ENCODE measurements around the gene FAM162A. TPM values are rescaled to one million over a fixed set of nuclear protein-coding genes. Genes with fewer than 3 reads are reported as not detected.

FAM162A gene, protein sequence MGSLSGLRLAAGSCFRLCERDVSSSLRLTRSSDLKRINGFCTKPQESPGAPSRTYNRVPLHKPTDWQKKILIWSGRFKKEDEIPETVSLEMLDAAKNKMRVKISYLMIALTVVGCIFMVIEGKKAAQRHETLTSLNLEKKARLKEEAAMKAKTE
- total RNA-seq = 10 to 100 TPM; 37.3 to 53.4 TPM

DNA sequence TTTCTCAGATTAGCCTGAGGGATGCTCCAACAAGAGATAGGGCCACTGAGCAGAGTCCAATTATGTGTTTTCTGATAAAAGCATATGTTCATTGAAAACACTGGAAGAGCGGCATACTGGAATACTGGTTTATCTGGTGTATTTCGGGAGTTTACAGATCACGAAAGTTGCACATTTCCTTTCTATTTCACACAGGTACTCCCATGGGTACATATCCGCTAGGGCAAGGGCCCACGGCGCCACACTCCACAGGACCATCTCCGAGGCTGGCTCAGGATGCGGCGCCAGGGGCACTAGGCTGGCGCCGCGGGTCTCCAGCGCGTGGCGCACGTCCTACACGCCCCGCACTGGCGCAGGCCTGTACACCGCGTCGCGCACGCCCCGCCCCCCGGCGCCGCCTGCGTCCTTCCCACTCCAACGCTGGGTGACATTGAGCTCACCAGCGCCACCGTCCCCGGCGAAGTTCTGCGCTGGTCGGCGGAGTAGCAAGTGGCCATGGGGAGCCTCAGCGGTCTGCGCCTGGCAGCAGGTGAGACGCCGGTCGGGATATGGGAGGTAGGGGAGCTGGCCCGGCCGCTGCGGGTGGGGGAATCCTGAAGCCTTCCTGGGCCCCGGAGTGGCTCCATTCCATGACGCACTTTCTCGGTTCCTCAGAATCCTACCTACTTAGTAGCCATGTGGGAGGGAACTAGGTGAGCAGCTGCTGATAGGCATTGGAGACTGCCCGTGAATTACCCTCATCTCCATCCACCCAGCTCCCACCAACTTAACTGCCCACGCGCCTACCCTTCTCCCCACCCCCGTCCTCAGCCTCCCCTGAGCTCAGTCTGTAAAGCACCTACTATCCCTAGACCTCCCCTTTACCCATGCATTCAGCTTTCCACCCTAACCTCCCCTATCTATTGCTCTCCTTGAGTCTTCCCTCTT, at the start of gene FAM162A:
FAM162A (plus strand) TSS at position 412 of the 927 bp plus-strand sequence; CDS start at position 496, 84 bp downstream.
- Mint-ChIP-seq H3K4me3 (peak within 1 kb of the TSS; percentile 93), H3K27me3 (no peaks in the 10 kb centered on the region), H3K9me3 (no peaks in the 10 kb centered on the region), H3K27ac (peak within 1 kb of the TSS; percentile 95 to 99), H3K36me3 (no peaks in the 10 kb centered on the region), H3K4me1 (ENCODE audit: low read depth in 2 of 2) (peaks cover 33 to 35% of the 10 kb centered on the region in 2 donors)
- peak; percentile 98 to 99 for ATAC-seq
- peak; percentile 96 for DNase-seq (ENCODE audit: low spot score)

DNA sequence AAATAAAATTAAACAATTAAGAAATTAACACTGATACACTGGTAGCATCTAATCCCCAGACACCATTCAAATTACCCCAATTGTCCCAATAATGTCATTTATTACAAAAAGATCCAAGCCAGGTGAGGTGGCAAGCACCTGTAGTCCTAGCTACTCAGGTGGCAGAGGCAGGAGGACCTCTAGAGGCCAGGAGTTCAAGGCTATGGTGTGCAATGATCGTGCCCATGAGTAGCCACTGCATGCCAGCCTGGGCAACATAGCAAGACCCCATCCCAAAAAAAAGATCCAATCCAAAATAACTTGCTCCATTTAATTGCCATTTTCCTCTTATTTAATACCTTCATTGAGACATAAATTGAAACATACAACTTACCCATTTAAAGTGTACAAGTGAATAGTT, 41.2 kb upstream of the FAM162A start:
- Mint-ChIP-seq H3K27ac (no peak overlapping the region), H3K9me3 (peaks cover 6% of the 10 kb centered on the region), H3K36me3 (no peaks in the 10 kb centered on the region), H3K27me3 (peaks cover 9 to 16% of the 10 kb centered on the region in 2 donors), H3K4me3 (no peak overlapping the region), H3K4me1 (ENCODE audit: low read depth in 2 of 2) (no peaks in the 10 kb centered on the region)
- no peak for ATAC-seq
- DNase-seq (ENCODE audit: low spot score) = no peak

DNA sequence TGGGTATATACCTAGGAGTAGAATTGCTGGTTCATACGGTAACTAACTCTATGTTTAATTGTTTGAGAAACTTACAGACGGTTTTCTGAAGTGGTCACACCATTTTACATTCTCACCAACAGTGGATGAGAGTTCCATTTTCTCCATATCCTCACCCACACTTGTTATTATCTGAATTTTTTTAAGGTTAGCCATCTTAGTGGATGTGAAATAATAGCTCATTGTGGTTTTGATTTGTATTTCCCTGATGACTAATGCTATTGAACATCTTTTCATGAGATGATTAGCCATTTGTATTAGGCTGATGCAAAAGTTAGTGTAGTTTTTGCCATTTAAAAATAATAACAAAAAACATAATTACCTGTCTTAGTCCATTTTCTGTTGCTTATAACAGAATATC, 40.3 kb upstream of the FAM162A start:
- peaks cover 7 to 20% of the 10 kb centered on the region in 2 donors for H3K27me3 Mint-ChIP-seq
- no peaks in the 10 kb centered on the region for H3K4me1 Mint-ChIP-seq (ENCODE audit: low read depth in 2 of 2)
- no peak for ATAC-seq

DNA sequence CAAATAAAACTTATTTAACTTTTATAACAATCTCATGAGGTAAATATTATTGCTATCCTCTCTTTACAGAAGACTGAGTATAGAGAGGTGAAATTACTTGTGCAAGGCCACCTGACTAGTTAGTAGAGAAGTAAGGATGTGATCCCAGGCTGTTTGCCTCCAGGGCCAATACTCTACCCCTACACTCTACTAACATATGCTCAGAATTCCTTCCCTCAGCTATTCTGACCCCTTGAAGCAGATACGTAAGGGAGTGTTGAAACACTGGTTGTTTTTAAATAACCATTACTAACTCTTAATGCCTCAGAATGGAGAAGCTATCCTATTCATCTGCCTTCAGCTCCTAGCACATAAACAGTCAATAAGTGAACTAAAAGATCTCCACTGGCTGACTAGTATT, 34.8 kb upstream of the FAM162A start:
- H3K9me3 Mint-ChIP-seq = no peaks in the 10 kb centered on the region
- no peaks in the 10 kb centered on the region for H3K36me3 Mint-ChIP-seq
- H3K4me1 Mint-ChIP-seq (ENCODE audit: low read depth in 2 of 2) = no peaks in the 10 kb centered on the region
- peaks cover 0 to 7% of the 10 kb centered on the region in 2 donors for H3K27me3 Mint-ChIP-seq
- DNase-seq (ENCODE audit: low spot score) (no peak), ATAC-seq (no peak)
- H3K27ac Mint-ChIP-seq = no peak overlapping the region
- no peak overlapping the region for H3K4me3 Mint-ChIP-seq

More for the DNA sequence above, 40.3 kb upstream of the FAM162A start:
- DNase-seq (ENCODE audit: low spot score) = no peak
- Mint-ChIP-seq H3K27ac (no peak overlapping the region), H3K9me3 (peaks cover 6% of the 10 kb centered on the region), H3K4me3 (no peak overlapping the region), H3K36me3 (no peaks in the 10 kb centered on the region)

DNA sequence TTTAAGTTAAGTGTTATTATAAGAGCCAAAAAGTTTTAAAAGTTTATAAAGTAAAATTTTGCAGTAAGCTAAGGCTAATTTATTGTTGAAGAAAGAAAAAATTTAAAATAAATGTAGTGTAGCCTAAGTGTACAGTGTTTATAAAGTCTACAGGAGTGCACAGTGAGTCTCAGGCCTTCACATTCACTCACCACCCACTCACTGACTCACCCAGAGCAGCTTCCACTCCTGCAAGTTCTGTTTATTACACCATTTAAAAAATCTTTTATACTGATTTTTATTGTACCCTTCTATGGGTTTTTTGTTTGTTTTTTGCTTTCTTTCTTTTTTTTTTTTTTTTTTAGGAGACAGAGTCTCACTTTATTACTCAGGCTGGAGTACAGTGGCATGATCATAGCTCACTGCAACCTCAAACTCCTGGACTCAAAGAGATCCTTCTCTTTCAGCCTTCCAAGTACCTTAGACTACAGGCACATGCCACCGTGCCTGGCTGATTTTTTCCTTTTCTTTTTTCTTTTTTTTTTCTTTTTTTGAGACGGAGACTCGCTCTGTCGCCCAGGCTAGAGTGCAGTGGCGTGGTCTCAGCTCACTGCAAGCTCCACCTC, 33.1 kb upstream of the FAM162A start:
- no peak for ATAC-seq
- no peaks in the 10 kb centered on the region for H3K36me3 Mint-ChIP-seq

DNA sequence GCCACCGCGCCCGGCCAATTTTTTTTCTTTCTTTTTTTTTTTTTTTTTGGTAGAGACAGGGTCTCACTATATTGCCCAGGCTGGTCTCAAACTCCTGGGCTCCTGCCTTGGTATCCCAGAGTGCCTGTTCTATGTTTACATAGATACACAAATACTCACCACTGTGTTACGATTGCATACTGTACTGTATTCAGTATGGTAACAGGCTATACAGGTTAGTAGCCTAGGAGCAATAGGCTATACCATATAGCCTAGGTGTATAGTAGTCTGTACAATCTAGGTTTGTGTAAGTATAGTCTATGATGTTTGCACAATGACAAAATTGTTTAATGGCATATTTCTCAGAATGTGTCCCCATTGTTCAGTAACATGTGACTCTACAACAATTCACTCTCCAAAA, 32.4 kb upstream of the FAM162A start:
- no peaks in the 10 kb centered on the region for H3K9me3 Mint-ChIP-seq
- no peak overlapping the region for H3K4me3 Mint-ChIP-seq
- H3K27me3 Mint-ChIP-seq = peaks cover 0 to 7% of the 10 kb centered on the region in 2 donors
- no peak for DNase-seq (ENCODE audit: low spot score)
- H3K27ac Mint-ChIP-seq = no peak overlapping the region
- no peaks in the 10 kb centered on the region for H3K36me3 Mint-ChIP-seq
- no peak for ATAC-seq
- peaks cover 0 to 7% of the 10 kb centered on the region in 2 donors for H3K4me1 Mint-ChIP-seq (ENCODE audit: low read depth in 2 of 2)

More for the DNA sequence above, 33.1 kb upstream of the FAM162A start:
- H3K9me3 Mint-ChIP-seq = no peaks in the 10 kb centered on the region
- H3K4me3 Mint-ChIP-seq = no peak overlapping the region
- H3K4me1 Mint-ChIP-seq (ENCODE audit: low read depth in 2 of 2) = peaks cover 0 to 7% of the 10 kb centered on the region in 2 donors
- H3K27ac Mint-ChIP-seq = no peak overlapping the region
- peaks cover 0 to 7% of the 10 kb centered on the region in 2 donors for H3K27me3 Mint-ChIP-seq
- no peak for DNase-seq (ENCODE audit: low spot score)

DNA sequence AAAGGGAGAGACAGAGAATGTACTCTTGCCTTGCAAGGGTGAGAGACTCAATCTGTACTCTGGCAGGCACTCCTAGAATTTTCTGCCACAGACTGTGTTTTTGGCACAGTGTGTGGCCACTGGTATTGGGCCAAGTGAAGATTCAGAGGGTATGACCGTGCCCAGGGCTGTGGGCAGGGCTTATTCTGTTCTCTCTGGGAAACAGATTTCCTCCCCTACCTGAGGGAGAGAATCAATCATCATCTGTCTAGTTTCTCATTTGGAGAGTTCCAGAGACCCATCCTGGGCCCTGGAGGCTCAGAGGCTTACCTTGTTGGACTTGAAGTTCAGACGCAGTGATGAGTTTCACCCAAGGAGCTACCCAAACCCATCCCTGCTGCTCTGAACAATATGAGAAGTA, 30.8 kb upstream of the FAM162A start:
- Mint-ChIP-seq H3K36me3 (no peaks in the 10 kb centered on the region), H3K27me3 (no peaks in the 10 kb centered on the region), H3K4me3 (no peak overlapping the region), H3K27ac (no peak overlapping the region), H3K9me3 (no peaks in the 10 kb centered on the region), H3K4me1 (ENCODE audit: low read depth in 2 of 2) (peaks cover 0 to 7% of the 10 kb centered on the region in 2 donors)
- ATAC-seq (no peak), DNase-seq (ENCODE audit: low spot score) (no peak)

DNA sequence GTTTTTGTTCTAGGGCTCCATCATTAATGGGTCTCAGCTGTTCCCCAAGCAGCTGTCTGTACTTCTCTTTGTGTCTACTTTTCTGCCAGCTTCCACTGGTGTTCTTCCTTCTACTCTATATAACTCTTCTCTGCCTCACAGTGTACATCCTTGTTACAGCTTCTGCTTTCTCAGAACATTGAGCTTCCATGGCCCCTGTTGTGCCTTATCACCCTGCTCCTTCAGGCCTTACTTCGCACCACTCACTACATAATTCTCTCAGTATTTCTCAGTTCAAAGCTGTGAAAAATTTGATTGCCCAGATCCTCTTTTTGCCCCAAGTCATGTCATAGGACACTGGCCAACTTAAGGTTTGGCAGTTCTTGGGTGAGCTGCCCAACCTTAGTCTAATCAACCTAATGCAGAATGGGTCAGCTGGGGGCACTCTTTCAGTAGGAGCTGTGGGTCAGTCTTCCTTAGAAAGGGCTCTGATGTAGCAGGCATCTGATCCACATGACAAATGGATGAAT, 30.0 kb upstream of the FAM162A start:
- H3K9me3 Mint-ChIP-seq = no peaks in the 10 kb centered on the region
- no peaks in the 10 kb centered on the region for H3K36me3 Mint-ChIP-seq
- DNase-seq (ENCODE audit: low spot score) (no peak), ATAC-seq (no peak)
- no peaks in the 10 kb centered on the region for H3K27me3 Mint-ChIP-seq
- no peak overlapping the region for H3K27ac Mint-ChIP-seq
- H3K4me3 Mint-ChIP-seq = no peak overlapping the region
- peaks cover 0 to 7% of the 10 kb centered on the region in 2 donors for H3K4me1 Mint-ChIP-seq (ENCODE audit: low read depth in 2 of 2)

DNA sequence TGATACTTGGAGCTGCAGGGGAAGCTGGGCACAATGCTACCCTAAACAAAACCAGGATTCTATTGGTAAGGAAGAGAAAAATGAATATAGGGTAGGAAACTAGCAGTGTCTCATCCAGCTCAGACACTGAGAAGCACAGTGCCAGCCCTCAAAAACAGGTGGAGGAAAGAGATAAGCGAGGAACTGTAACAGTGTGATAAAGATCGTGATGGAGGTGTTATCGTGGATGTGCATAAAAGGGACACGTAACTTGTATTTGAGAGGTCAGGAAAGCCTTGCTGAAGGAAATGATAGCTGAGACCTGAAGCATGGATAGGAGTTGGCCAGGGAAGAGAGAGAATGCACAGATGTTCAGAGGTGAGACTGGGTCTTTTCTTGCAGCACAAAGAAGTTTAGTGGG, 28.4 kb upstream of the FAM162A start:
- ATAC-seq = no peak
- no peak overlapping the region for H3K27ac Mint-ChIP-seq
- H3K27me3 Mint-ChIP-seq = no peaks in the 10 kb centered on the region
- H3K9me3 Mint-ChIP-seq = no peaks in the 10 kb centered on the region
- DNase-seq (ENCODE audit: low spot score) = no peak
- H3K4me1 Mint-ChIP-seq (ENCODE audit: low read depth in 2 of 2) = peaks cover 0 to 7% of the 10 kb centered on the region in 2 donors
- no peaks in the 10 kb centered on the region for H3K36me3 Mint-ChIP-seq
- H3K4me3 Mint-ChIP-seq = no peak overlapping the region

DNA sequence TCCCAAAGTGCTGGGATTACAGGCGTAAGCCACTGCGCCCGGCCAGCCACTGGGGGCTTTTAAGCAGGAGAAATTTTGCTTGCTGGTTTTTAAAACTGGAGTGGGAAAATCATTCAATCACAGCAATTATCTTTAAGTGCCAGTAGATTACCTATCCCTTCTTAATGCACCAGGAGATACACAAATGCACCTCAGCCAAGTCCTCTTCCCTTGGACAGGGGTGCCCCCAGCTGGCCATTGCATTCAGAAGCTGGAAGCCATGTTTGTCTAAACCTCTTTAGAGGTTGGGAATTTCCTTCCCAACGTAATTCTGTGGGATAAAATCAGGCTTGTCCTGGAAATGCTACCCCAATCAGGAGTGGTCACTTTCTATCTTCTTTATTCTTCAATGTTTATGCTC, 27.6 kb upstream of the FAM162A start:
- Mint-ChIP-seq H3K4me3 (no peak overlapping the region), H3K9me3 (no peaks in the 10 kb centered on the region), H3K27me3 (no peaks in the 10 kb centered on the region), H3K4me1 (ENCODE audit: low read depth in 2 of 2) (peaks cover 0 to 7% of the 10 kb centered on the region in 2 donors), H3K36me3 (no peaks in the 10 kb centered on the region), H3K27ac (no peak overlapping the region)
- ATAC-seq (no peak), DNase-seq (ENCODE audit: low spot score) (no peak)

DNA sequence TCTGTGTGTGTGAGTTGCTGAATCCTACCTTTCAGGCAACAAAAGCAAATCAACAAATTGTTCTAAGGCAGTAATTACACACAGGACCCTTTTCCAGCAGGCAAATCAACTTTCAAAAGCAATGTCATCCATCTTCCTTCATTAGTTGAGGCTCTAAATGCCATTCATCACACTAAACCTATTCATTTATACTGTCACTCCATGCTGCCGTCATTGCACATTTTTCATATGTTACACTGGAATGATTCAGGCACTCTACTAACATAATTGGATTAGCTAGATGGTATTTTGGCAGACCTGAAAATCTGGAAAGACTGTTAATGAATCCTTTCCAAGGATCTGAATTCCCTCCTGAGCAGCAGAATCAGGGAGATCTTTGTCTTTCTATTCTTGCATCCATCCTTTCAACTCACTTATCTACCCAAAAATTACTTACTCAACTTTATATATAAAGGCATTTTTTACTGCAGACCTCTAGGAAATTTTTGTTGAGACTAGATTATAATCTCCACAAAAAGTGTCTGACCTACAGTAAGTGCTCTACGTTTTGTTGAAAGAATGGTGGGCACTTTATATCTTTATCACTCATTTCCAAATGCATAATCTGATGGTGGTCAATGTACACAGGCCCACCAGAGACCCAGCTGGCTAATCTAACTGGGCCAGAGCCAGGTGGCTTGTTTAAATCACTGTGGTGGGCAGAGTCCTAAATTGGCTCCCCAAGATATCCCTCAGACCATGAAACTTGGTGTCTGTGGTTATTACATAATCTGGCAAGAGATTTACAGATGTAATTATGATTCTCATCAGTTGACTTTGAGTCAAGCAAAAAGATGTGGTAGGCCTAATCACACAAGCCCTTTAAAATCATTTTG, 25.9 kb upstream of the FAM162A start:
- Mint-ChIP-seq H3K4me1 (ENCODE audit: low read depth in 2 of 2) (peaks cover 0 to 7% of the 10 kb centered on the region in 2 donors), H3K36me3 (no peaks in the 10 kb centered on the region), H3K9me3 (no peaks in the 10 kb centered on the region), H3K27me3 (no peaks in the 10 kb centered on the region), H3K4me3 (no peak overlapping the region), H3K27ac (no peak overlapping the region)
- DNase-seq (ENCODE audit: low spot score) (no peak), ATAC-seq (no peak)

DNA sequence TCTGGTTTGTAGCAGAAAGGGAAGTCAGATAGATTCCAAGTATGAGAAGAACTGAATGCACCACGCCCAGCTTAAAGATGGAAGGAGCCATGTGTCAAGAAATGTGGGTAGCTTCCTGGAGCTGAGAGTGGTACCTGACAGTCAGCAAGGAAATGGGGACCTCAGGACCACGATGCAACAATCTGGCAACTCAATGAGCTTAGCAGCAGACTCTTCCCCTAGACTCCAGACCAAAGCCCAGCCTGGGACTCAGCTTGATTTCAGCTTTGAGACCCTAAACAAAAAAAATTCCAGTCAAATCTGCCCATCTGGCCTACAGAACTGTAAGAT, 25.3 kb upstream of the FAM162A start:
- no peak for ATAC-seq
- DNase-seq (ENCODE audit: low spot score) = no peak
- Mint-ChIP-seq H3K4me1 (ENCODE audit: low read depth in 2 of 2) (peaks cover 0 to 7% of the 10 kb centered on the region in 2 donors), H3K4me3 (no peak overlapping the region), H3K27ac (no peak overlapping the region), H3K27me3 (no peaks in the 10 kb centered on the region), H3K36me3 (no peaks in the 10 kb centered on the region), H3K9me3 (no peaks in the 10 kb centered on the region)

DNA sequence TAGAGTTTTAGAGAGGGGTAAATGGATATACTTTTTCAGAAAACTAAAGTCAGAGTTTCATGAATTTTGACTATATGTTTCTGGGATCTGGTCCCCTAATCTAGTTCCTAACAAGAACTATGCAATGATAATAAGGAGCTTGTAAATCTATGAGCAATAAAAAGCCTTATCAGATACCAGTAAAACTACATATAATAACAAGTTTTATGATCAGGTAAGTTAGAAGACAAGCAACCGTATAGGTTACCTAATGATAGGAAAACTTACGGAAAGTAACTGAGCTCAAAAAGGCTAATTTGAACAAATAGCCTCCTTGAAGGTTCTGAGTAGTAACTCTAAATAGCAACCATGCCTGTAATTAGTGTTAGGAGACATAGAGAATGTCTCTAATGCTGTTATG, 22.0 kb upstream of the FAM162A start:
- no peak overlapping the region for H3K27ac Mint-ChIP-seq
- ATAC-seq (no peak), DNase-seq (ENCODE audit: low spot score) (no peak)
- no peaks in the 10 kb centered on the region for H3K27me3 Mint-ChIP-seq
- H3K36me3 Mint-ChIP-seq = peaks cover 4% of the 10 kb centered on the region
- H3K4me1 Mint-ChIP-seq (ENCODE audit: low read depth in 2 of 2) = peaks cover 0 to 11% of the 10 kb centered on the region in 2 donors
- no peaks in the 10 kb centered on the region for H3K9me3 Mint-ChIP-seq
- H3K4me3 Mint-ChIP-seq = no peak overlapping the region
